ENCODE data around the gene CTRL. TPM values are rescaled to one million over a fixed set of nuclear protein-coding genes. Genes with fewer than 3 reads are reported as not detected.

CTRL gene
- polyA plus RNA-seq, 1 donor (not counting 4 experiments of a cell fraction or from before 2014, with no cell fraction given), result 0.10 TPM

- TF ChIP-seq EZH2 (IDR thresholded peaks at IDR 0.05; ENCODE audit: low read length), result no peak
- TF ChIP-seq, protein P1, sequence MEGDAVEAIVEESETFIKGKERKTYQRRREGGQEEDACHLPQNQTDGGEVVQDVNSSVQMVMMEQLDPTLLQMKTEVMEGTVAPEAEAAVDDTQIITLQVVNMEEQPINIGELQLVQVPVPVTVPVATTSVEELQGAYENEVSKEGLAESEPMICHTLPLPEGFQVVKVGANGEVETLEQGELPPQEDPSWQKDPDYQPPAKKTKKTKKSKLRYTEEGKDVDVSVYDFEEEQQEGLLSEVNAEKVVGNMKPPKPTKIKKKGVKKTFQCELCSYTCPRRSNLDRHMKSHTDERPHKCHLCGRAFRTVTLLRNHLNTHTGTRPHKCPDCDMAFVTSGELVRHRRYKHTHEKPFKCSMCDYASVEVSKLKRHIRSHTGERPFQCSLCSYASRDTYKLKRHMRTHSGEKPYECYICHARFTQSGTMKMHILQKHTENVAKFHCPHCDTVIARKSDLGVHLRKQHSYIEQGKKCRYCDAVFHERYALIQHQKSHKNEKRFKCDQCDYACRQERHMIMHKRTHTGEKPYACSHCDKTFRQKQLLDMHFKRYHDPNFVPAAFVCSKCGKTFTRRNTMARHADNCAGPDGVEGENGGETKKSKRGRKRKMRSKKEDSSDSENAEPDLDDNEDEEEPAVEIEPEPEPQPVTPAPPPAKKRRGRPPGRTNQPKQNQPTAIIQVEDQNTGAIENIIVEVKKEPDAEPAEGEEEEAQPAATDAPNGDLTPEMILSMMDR (optimal IDR thresholded peaks at IDR 0.05 in 1 of 3, IDR thresholded peaks at IDR 0.05 in 1 of 3, conservative IDR thresholded peaks at IDR 0.05 in 1 of 3; ENCODE audit: extremely low read depth in 1 of 3, insufficient read depth in 2 of 3, low read length in 3 of 3), result no peak
- FAIRE-seq, result no peak
- Histone ChIP-seq H3K27ac (ENCODE audit: control insufficient read depth, insufficient read depth, low read length) (no peak overlapping the region), H2AFZ (ENCODE audit: control insufficient read depth, low read length) (no peak overlapping the region), H3K36me3 (ENCODE audit: control insufficient read depth in 2 of 2, extremely low read depth in 1 of 2, insufficient read depth in 2 of 2, low read length in 2 of 2) (peaks cover 61 to 66% of the 10 kb centered on the region in 2 experiments), H3K9me3 (ENCODE audit: control insufficient read depth, low read depth, low read length) (no peaks in the 10 kb centered on the region), H3K4me3 (ENCODE audit: control insufficient read depth in 2 of 3, extremely low read depth in 1 of 3, insufficient read depth in 2 of 3, low read depth in 1 of 3, low read length in 3 of 3) (no peak overlapping the region), H4K20me1 (ENCODE audit: control insufficient read depth, extremely low read depth, insufficient read depth, low read length) (peaks cover 15% of the 10 kb centered on the region), H3K27me3 (ENCODE audit: control insufficient read depth, extremely low read depth, insufficient read depth, low read length) (no peaks in the 10 kb centered on the region), H3K4me1 (ENCODE audit: control insufficient read depth, extremely low read depth, insufficient read depth, low read length) (peaks cover 3% of the 10 kb centered on the region), H3K4me2 (ENCODE audit: control insufficient read depth, extremely low read depth, insufficient read depth, low read depth, low read length) (no peak overlapping the region), H3K9ac (ENCODE audit: control insufficient read depth, extremely low read depth, insufficient read depth, low read length) (no peak overlapping the region), H3K9me1 (ENCODE audit: control insufficient read depth, extremely low read depth, insufficient read depth, low read length) (no peaks in the 10 kb centered on the region), H3K79me2 (ENCODE audit: control insufficient read depth, insufficient read depth, low read length) (peaks cover 10% of the 10 kb centered on the region)
- DNase-seq (ENCODE audit: low read depth, low spot score), result no peak
- dilution Hi-C loops (cut with MboI; ENCODE audit: extremely low pct_ligation_motif_present, low sequenced_read_pairs), result no loop called here
Measured at GRCh38 chr16:67879936-67880335, 51.7 kb downstream of the CTRL start.

Small RNA genes within 50 kb of the gene (small RNA-seq; reads per million reads assigned to genes)
- 0 reads per million in 3 experiments for gene NRN1L (ENCODE audit: insufficient read length in 3 of 3, low read depth in 3 of 3, low replicate concordance in 1 of 3)

Other genes with a start within 250 kb of the CTRL start
- gene GFOD2, start 212.5 kb downstream of the CTRL start, polyA plus RNA-seq, result 13.2 to 19.3 TPM (median 13.8 TPM) in 3 replicates
- gene RANBP10, start 125.3 kb downstream of the CTRL start, polyA plus RNA-seq, result 9.3 to 9.9 TPM (median 9.5 TPM) in 3 replicates
- 0.43 to 1.5 TPM (median 0.54 TPM) in 3 replicates for gene TSNAXIP1, start 125.0 kb downstream of the CTRL start, polyA plus RNA-seq
- gene THAP11, start 89.5 kb downstream of the CTRL start, polyA plus RNA-seq, result 9.2 to 13.1 TPM (median 11.8 TPM) in 3 replicates
- 173 to 569 TPM (median 189 TPM) in 3 replicates for gene NUTF2, start 84.9 kb downstream of the CTRL start, polyA plus RNA-seq
- 30.1 to 57.1 TPM (median 41.3 TPM) in 3 replicates for gene CENPT, start 84.2 kb downstream of the CTRL start, polyA plus RNA-seq
- 16.7 to 28.0 TPM (median 25.4 TPM) in 3 replicates for gene EDC4, start 58.8 kb downstream of the CTRL start, polyA plus RNA-seq
- not detected in 3 replicates for gene NRN1L, start 47.0 kb downstream of the CTRL start, polyA plus RNA-seq
- 10.7 to 19.5 TPM (median 13.7 TPM) in 3 replicates for gene PSKH1, start 38.6 kb downstream of the CTRL start, polyA plus RNA-seq
- 9.3 to 19.7 TPM (median 11.1 TPM) in 3 replicates for gene PSMB10, start 5.0 kb upstream of the CTRL start, polyA plus RNA-seq
- 6.5 to 11.6 TPM (median 10.5 TPM) in 3 replicates for gene LCAT, start 12.3 kb upstream of the CTRL start, polyA plus RNA-seq
- 59.3 to 72.2 TPM (median 65.4 TPM) in 3 replicates for gene SLC12A4, start 36.8 kb upstream of the CTRL start, polyA plus RNA-seq
- 0.04 TPM in 1 of 3 replicates, not detected in the others for gene DPEP3, start 48.6 kb upstream of the CTRL start, polyA plus RNA-seq
- gene DPEP2, start 67.6 kb upstream of the CTRL start, polyA plus RNA-seq, result 0.04 to 0.12 TPM in 2 of 3 replicates, not detected in the other
- gene DPEP2NB, start 84.0 kb upstream of the CTRL start, polyA plus RNA-seq, result 0.05 TPM in 1 of 3 replicates, not detected in the others
- gene DDX28, start 91.4 kb upstream of the CTRL start, polyA plus RNA-seq, result 12.8 to 15.7 TPM (median 14.2 TPM) in 3 replicates
- gene DUS2, start 91.4 kb upstream of the CTRL start, polyA plus RNA-seq, result 17.8 to 30.7 TPM (median 22.9 TPM) in 3 replicates
- 9.5 to 11.5 TPM (median 10.9 TPM) in 3 replicates for gene NFATC3, start 153.5 kb upstream of the CTRL start, polyA plus RNA-seq